ENCODE results near the gene PDIA2. TPM values are rescaled to one million over a fixed set of nuclear protein-coding genes. Genes with fewer than 3 reads are reported as not detected.

The PDIA2 gene, protein sequence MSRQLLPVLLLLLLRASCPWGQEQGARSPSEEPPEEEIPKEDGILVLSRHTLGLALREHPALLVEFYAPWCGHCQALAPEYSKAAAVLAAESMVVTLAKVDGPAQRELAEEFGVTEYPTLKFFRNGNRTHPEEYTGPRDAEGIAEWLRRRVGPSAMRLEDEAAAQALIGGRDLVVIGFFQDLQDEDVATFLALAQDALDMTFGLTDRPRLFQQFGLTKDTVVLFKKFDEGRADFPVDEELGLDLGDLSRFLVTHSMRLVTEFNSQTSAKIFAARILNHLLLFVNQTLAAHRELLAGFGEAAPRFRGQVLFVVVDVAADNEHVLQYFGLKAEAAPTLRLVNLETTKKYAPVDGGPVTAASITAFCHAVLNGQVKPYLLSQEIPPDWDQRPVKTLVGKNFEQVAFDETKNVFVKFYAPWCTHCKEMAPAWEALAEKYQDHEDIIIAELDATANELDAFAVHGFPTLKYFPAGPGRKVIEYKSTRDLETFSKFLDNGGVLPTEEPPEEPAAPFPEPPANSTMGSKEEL
- 1 to 10 TPM in 1 of 2 donors, under 1 TPM in 1; 0.52 to 5.4 TPM for total RNA-seq

DNA sequence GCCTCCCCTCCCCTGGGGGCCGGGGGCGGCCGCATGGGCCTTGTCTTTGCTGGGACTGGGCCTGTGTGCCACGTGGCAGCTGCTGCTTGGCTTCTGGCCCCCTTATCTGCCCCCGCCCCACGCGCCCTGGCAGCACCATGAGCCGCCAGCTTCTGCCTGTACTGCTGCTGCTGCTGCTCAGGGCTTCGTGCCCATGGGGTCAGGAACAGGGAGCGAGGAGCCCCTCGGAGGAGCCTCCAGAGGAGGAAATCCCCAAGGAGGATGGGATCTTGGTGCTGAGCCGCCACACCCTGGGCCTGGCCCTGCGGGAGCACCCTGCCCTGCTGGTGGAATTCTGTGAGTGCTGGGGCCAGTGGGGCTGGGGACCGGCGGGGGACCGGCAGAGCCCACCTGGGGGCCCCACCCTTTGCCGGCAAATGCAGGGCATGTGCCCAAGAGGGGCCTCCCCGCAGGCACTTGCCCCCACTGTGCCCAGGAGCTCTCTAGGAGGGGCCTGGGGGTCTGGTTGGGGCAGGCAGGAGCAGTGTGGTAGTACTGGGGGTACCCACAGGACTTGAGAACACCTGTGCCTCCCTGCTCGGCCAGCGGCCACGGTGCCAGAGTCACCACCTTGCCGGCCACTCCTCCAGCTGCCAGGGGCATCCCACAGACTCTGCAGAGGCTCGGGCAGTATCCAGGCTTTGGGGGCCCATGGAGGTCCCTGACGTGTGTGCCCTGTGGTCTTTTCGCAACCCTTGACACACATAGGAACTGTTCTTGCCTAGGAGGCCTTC is at the start of gene PDIA2:
Gene PDIA2 (plus strand): TSS at position 132 of the 773 bp plus-strand sequence. CDS start 6 bp downstream, at position 138.
- TF ChIP-seq, protein P1, sequence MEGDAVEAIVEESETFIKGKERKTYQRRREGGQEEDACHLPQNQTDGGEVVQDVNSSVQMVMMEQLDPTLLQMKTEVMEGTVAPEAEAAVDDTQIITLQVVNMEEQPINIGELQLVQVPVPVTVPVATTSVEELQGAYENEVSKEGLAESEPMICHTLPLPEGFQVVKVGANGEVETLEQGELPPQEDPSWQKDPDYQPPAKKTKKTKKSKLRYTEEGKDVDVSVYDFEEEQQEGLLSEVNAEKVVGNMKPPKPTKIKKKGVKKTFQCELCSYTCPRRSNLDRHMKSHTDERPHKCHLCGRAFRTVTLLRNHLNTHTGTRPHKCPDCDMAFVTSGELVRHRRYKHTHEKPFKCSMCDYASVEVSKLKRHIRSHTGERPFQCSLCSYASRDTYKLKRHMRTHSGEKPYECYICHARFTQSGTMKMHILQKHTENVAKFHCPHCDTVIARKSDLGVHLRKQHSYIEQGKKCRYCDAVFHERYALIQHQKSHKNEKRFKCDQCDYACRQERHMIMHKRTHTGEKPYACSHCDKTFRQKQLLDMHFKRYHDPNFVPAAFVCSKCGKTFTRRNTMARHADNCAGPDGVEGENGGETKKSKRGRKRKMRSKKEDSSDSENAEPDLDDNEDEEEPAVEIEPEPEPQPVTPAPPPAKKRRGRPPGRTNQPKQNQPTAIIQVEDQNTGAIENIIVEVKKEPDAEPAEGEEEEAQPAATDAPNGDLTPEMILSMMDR (IDR thresholded peaks at IDR 0.05) = no peak
- Histone ChIP-seq H3K9me3 (no peaks in the 10 kb centered on the region), H3K4me3 (no peak within 1 kb of the TSS), H3K27ac (no peak within 1 kb of the TSS), H3K4me1 (peaks cover 0 to 16% of the 10 kb centered on the region in 2 donors), H3K27me3 (no peaks in the 10 kb centered on the region), H3K36me3 (peaks cover 10% of the 10 kb centered on the region)
- no peak for DNase-seq (ENCODE audit: low spot score)

DNA sequence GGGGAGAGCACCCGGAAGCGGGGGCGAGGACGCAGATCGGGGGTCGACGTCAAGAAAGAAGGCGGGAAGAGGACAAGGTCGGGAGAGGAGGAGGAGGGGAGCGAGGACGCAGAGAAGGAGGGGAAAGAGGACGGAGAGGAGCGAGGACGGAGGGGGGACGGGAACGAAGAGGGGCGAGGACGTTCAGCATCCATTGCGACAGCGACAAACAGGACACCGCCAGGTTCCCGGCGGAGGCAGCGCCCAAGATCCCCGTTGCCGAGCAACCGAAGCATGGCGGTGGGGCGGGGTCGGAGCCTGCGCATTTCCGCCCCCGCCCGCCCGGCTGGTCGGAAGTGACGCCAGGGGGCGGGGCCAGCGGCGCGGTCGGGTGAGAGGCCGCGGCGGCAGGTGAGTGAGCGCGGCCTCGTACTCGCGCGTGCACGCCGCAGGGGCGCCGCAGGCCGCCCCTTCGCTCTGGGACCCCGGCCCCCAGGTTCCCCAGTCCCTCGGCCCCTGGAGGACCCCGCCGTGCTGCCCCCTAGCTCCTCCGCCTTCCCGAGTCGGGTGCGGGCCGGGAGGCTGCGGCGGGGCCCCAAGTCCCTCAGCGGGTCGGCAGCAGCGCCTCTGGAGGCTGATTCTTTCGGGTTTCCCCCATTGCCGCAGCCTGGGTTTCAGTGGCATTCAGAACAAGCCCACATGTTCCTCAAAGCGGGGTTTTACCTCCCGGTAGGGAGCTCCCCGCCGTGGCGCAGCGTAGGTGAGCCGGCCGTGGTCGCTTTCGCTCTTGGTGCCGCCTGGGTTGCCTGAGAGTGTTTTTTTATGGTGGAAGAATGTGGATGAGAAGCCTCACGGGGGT is 48.3 kb upstream of the PDIA2 start, which contains the start of gene FAM234A:
Gene FAM234A (plus strand): TSS at position 354 of the 838 bp plus-strand sequence. CDS start 19,593 bp downstream, outside the sequence.
- peak within 1 kb of the TSS; percentile 87 for H3K4me3 ChIP-seq
- peak; percentile 95 for DNase-seq (ENCODE audit: low spot score)
- H3K27ac ChIP-seq = peak within 1 kb of the TSS; percentile 98 to 99
- peaks cover 0 to 19% of the 10 kb centered on the region in 2 donors for H3K4me1 ChIP-seq
- H3K27me3 ChIP-seq = no peaks in the 10 kb centered on the region
- H3K36me3 ChIP-seq = no peaks in the 10 kb centered on the region
- TF ChIP-seq, protein P1 (IDR thresholded peaks at IDR 0.05) = peak in 1 of 2 donors; percentile 50
- no peaks in the 10 kb centered on the region for H3K9me3 ChIP-seq

DNA sequence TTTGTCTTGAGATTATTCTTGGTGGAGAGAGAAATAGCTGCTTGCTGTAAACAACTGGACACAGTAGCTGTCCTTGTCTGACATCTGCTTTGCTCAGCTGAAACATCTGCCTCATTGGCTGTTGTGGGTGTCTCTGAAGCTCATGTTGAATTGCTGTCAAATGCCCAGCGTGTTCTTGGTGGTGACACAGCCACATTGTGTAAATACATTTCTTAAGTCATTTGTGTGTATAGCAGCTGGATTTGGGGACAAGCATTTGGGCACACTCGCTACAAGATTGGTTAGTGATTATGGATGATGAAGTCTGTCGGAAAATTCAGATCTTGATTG is 43.1 kb upstream of the PDIA2 start:
- no peaks in the 10 kb centered on the region for H3K36me3 ChIP-seq
- no peaks in the 10 kb centered on the region for H3K9me3 ChIP-seq
- no peak overlapping the region for H3K4me3 ChIP-seq
- no peak for DNase-seq (ENCODE audit: low spot score)
- TF ChIP-seq, protein P1 (IDR thresholded peaks at IDR 0.05) = no peak
- H3K27me3 ChIP-seq = no peaks in the 10 kb centered on the region
- peak overlapping the region; percentile 62 to 63 for H3K27ac ChIP-seq
- H3K4me1 ChIP-seq = peaks cover 0 to 53% of the 10 kb centered on the region in 2 donors

DNA sequence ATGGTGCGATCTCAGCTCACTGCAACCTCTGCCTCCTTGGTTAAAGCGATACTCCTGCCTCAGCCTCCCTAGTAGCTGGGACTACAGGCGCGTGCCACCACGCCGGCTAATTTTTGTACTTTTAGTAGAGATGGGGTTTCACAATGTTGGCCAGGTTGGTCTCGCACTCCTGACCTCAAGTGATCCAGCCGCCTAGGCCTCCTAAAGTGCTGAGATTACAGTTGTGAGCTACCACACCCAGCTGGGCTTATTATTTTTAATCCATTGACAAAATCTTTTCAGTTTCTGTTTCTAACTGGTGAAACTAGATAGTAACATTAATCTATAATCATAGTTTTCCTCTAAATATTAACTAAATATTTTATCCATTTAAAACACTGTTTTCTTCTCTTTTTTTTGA is 42.4 kb upstream of the PDIA2 start:
- no peak for DNase-seq (ENCODE audit: low spot score)
- H3K4me1 ChIP-seq = peaks cover 0 to 51% of the 10 kb centered on the region in 2 donors
- TF ChIP-seq, protein P1 (IDR thresholded peaks at IDR 0.05) = no peak
- no peak overlapping the region for H3K4me3 ChIP-seq
- no peaks in the 10 kb centered on the region for H3K36me3 ChIP-seq
- H3K27me3 ChIP-seq = no peaks in the 10 kb centered on the region
- H3K27ac ChIP-seq = peak overlapping the region; percentile 62 to 63
- H3K9me3 ChIP-seq = no peaks in the 10 kb centered on the region

DNA sequence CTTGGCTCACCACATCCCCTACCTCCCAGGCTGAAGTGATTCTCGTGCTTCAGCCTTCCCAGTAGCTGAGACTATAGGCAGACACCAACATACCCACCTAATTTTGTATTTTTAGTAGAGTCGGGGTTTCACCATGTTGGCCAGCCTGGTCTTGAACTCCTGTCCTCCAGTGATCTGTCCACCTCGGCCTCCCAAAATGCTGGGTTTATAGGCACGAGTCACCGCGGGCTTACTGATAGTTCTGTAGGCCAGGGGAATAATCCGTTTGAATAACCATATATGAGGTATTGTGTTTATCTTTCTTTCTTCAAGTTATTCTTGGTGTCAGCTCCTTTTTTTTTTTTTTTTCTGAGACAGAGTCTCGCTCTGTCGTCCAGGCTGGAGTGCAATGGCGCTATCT is 40.7 kb upstream of the PDIA2 start:
- H3K36me3 ChIP-seq = no peaks in the 10 kb centered on the region
- H3K4me3 ChIP-seq = no peak overlapping the region
- H3K27me3 ChIP-seq = no peaks in the 10 kb centered on the region
- peak overlapping the region in 1 of 2 donors; percentile 21 for H3K27ac ChIP-seq
- H3K4me1 ChIP-seq = peaks cover 0 to 43% of the 10 kb centered on the region in 2 donors
- DNase-seq (ENCODE audit: low spot score) = no peak
- TF ChIP-seq, protein P1 (IDR thresholded peaks at IDR 0.05) = no peak
- no peaks in the 10 kb centered on the region for H3K9me3 ChIP-seq

Data from right atrium auricular region (tissue), 2 donors.